Kasumi-1 (cell line): Measurements from ENCODE around the gene SNF8.
"Not testable (repeated sequence)": the region's sequence is repeated elsewhere in the genome, so short reads cannot be mapped to it uniquely, and the experiment has no call there.

ENCODE experiments used
- DNase-seq, 2 experiments: peaks; one replicate each; lab custom pipeline; 2025; lab: John Stamatoyannopoulos, UW

The SNF8 gene, protein sequence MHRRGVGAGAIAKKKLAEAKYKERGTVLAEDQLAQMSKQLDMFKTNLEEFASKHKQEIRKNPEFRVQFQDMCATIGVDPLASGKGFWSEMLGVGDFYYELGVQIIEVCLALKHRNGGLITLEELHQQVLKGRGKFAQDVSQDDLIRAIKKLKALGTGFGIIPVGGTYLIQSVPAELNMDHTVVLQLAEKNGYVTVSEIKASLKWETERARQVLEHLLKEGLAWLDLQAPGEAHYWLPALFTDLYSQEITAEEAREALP

DNA sequence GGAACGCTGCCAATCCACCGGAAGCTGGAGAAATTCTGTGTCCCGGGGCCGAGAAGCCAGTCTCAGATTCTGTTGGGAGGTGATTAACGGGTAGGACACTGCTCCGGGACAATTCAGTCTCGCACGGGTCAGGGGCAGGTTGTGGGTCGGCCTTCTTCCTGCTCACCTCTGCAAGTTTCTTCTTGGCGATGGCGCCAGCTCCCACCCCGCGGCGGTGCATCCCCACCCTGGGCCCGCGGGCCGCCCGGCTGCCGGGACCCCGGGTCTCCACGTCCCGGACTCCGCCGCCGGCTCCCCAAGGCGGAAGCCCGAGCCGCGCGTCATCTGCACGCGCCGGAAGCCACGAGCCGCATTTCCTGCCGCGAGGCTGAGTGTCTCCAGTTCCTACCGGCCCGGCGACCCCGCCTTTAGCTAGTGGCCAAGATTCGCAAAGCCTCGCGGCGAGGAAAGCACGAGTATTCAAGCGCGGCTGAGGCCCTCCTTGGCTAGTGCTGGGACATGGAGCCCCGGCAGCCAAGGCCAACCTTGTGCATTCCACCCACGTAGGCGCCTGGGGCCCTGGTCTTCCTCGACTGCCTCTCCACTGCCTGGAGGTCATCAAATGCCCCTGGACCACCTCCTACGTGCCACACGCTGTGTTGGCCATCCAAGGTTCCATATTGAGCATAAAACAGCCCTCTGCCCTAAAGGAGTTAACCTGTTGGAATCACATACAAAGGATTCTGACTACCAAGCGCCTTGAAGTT, at the start of gene SNF8:
Gene SNF8 (minus strand): TSS at position 328 of the 746 bp plus-strand sequence. CDS start 108 bp downstream, at position 220.
- DNase-seq, result peak; percentile 91 to 94

DNA sequence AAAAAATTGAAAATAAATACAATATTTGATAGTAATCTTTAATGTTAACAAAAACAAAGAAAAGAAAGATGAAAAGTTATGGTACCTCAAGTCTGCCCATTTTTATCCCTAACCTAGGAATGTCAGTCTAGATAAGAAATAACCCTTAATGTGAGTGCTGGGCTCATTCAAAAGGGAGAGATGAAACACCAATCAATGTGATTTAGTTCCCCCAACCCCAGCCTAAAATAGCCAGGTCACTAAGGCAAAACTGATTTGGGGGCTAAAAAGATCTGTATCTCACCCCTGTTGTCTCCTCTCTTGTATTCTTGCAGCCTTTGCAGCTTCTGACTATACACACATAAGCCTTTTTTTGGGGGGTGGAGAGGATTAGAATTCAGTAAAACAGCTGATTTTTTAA, 49.3 kb upstream of the SNF8 start:
- no peak for DNase-seq

DNA sequence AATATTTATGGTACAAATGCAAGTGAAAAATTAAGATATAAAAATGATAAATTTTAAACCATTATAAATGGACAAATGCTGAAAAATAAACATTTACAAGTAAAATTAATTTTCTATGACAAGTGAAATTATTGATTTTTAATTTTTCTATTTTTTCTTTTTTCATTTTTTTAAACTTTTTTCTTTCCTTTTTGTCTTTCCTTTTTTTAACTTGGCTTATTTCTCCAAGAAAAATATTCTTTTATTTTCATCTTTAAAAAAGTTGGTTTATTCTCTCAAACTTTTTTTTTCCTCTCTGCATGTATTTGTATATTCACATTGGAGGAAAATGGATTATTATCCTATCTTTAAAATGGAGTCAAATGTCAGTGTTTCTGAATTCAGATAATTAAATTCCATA, 48.7 kb upstream of the SNF8 start:
- DNase-seq, result no peak

DNA sequence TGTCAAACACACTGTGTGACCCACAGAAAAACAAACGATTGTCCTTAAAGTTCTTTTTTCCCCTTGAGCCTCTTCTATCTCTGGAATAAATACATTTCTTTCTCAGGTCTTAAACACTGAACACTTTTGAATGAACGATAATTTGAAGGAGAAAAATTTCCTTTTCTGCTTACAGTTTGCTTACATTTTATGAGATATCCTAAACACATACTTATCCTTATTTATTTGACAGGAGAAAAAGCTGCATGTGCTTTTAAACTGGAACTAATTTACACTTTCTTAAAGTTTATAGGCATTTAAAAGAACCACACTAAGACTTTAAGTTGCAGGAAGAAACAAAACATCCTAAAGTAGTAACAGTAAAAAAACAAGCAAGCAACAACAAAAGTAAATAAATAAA, 47.8 kb upstream of the SNF8 start:
- no peak for DNase-seq

DNA sequence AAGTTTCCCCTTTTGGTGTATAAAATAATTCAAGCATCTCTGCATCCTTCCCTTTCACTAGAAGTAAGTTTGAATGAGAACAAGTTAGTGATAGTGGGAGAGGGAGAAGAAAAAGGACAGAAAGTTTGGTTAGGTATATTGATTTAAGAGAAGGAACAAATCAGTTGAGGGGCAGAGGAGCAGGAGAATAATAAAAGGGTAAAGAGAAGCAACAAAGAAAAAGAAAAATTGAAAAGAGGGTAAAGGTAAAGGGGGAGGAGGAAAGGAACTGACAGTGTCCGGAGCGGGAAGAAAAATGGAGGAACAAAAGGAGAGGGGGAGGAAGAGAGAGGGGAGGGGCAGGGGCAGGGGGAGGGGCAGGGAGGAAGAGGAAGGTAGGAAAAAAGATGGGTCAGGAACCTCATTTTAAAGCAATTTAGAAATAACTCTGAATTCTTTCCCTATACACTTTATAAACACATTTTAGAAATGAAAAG, 46.3 kb upstream of the SNF8 start:
- DNase-seq, result no peak

DNA sequence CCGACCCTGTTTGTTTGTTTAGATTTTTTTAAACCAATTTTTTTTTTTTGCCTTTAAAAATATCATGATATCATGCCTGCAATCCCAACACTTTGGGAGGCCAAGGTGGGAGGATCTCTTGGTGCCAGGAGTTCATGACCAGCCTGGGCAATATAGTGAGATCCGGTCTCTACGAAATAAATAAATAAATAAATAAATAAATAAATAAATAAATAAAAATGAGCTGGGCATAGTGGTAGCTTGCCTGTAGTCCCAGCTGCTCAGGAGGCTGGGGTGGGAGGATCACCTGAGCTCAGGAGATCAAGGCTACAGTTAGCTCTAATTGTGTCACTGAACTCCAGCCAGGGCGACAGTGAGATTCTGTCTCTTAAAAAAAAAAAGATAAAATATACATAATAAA, 44.5 kb upstream of the SNF8 start:
- no peak for DNase-seq

DNA sequence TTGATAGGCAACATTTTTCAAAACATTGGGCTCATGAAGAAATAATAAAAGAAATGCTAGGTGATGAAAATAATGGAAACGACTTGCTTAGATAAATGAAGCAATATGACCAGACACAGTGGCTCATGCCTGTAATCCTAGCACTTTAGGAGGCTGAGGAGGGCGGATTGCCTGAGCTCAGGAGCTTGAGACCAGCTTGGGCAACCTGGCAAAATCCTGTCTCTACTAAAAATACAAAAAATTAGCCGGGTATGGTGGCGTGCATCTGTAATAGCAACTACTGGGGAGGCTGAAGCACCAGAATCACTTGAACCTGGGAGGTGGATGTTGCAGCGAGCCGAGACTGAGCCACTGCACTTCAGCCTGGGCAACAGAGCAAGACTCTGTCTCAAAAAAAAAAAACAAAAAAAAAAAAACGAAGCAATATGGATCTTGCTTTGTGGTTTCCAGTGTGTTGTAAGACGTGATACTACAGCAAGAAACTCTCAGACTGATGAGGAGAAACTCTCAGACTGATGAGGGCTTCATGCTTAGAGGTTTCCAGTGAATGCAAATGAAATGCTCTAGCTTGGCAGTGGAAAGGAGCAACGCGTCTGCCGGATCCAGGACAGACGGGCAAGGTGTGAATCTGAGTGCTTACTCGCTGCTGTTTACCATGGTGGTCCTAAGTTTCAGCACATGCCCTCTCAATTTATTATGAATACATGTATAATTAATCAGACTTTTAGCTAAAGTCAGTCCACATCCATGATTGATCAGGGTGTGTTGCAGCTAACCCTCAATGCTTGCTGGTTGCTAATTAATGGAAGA, 41.0 kb upstream of the SNF8 start:
- no peak for DNase-seq

DNA sequence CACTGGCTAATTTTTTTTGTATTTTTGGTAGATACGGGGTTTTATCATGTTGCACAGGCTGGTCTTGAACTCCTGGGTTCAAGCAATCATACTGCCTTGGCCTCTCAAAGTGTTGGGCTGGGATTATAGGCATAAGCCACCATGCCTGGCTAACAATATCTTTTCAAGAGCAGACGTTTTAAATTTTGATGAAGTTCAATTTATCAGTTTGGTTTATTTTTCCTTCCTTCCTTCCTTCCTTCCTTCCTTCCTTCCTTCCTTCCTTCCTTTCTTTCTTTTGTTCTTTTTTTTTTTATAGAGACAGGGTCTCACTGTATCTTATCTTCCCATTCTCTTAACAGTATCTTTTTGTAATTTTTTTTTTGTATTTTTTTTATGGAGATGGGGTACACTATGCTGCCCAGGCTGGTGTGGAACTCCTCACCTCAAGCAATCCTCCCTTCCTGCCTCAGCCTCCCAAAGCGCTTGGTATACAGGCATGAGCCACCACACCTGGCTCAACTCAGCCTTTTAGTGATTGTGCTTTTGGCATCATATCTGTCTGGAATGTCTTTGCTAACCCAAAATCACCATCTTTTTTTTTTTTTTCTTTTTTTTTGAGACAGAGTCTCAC, 37.4 kb upstream of the SNF8 start:
- DNase-seq, result no peak

DNA sequence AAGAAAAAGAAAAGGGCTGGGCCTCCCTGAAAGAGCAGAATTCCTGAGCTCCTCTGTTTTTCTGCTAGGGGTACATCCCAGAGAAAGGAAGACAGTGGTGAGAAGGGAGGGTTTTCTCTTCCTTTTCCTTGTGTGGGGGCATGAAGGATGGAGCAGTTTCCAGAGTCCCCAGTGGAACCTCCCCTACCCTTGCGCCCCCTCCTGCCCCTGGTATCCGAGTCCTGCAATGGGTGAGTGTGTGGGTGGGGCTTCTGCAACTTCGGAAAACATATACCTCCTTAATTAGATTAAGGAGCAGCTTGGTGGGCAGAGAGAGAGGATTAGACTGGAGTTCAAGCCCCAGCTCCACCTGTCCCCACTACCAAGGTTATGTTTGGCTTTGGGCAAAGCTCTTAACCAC, 29.2 kb upstream of the SNF8 start:
- no peak for DNase-seq

DNA sequence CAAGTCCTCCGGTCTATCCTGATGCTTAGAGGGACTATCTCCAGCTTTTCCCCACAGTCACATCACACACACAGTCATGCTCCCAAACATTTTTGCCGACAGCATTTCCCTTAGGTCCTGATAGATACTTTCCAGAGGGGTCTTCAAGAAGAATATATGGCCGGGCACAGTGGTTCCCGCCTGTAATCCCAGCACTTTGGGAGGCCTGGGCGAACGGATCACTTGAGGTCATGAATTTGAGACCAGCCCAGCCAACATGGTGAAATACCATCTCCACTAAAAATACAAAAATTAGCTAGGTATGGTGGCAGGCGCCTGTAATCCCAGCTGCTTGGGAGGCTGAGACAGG, 28.1 kb upstream of the SNF8 start:
- DNase-seq, result no peak

DNA sequence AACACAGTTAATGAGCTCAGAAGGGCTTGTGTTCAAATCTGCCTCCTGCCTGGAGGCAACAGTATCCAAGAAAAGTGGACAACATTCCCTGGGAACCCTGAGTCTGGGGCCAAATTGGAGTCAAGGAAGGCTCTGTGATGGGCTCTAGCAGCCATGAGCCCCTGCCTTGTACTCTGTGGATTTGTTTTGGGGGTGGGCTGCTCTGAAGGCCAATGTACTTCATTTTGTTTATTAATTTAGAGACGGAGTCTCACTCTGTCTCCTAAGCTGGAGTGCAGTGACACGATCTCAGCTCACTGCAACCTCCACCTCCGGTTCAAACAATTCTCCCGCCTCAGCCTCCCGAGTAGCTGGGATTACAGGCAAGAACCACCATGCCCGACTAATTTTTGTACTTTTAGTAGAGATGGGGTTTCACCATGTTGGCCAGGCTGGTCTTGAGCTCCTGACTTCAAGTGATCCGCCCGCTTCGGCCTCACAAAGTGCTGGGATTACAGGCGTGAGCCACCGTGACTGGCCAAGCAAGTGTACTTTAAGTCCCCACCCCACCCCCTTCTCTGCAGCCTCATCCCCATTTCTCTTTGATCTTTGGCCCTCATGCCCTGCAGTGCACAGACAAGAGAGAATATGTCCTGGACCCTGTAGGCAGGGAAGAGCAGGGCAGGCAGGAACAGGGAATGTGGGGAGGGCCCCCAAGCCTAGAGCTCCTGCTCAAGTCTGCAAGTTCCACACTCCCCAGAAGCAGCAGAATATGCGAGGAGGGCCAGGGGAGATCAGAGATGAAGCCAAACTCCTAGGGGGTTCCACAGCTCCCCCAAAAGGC, 26.4 kb upstream of the SNF8 start:
- DNase-seq, result no peak

DNA sequence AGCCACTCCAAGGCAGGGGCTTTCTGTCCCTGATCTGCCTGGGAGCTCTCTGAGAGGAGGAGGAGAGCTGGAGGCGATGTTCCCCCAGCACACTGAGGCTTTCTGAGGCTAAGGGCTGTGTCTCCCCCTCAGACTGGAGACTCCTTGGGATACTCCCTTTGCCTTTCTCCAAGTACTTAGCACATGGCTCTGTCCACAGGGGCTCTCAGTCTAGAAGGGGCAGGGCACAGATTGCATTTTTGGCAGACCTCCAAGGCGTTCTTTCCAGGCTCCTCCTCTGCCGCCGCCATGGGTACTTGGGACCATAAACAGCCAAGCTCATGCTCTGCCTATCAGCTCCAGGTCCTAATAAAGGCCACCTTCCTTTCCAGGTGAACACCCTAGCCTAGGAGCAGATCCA, 25.6 kb upstream of the SNF8 start:
- no peak for DNase-seq

DNA sequence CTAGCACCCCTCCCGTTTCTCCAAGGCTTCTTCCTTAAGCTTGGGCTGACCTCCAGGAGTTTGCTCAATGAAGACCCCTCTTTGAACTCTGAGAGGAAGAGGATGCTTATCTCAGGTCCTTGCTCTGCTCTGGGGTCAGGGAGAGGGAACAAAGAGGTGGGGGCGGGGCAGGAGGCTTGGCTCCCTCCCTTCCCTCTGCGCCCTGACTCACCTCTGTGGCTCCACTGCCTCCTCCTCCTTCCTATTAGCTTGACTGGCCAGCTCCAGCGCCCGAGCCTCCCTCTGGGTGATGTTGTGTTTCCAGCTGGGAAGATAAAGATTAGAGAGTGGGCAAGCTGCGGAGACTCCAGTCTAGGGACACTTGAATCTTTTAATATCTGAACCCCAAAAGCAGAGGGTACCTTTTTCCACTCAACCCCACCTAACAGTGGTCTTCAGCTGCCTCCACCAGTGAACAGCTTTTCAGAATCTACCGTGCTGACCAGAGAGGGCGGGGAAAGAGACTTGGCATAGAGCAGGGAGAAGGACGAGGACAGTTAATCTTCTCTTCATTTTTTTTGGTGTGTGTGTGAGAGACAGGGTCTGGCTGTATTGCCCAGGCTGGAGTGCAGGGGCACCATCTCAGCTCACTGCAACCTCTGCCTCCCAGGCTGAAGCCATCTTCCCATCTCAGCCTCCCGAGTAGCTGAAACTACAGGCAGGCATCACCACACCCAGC, 17.0 kb upstream of the SNF8 start:
- DNase-seq, result no peak

DNA sequence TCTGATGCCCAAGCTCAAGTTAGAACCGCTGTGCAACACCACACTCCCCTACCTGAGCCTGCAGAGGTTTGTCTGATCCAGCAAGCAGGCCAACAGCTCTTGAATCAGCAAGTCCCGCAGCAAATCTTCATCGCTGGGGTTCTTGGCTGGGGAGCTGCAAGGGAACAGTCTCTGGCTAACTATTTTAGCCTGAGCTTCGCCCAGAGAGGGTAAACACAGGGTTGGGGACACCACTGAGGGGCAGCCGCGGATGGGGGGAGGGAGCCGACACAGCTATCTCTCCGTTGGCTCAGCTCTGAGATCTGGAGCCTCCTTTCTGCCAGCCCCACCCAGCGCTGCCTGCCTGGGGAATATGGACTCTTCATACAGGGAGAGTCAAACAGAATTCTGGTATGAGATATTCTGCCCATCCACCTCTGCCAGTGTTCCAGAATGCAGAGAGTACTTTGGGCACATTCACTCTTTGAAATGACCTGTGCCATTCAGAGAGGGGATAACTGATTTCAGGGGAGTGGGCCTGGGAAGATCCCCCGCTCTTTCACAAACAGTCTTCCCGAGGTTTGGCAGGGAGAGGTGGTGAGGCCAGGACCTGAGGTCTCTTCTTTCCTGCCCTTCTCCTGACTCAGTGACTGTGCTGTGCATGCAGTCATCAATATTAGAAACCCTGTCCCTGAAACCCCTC, 16.3 kb upstream of the SNF8 start:
- no peak for DNase-seq

DNA sequence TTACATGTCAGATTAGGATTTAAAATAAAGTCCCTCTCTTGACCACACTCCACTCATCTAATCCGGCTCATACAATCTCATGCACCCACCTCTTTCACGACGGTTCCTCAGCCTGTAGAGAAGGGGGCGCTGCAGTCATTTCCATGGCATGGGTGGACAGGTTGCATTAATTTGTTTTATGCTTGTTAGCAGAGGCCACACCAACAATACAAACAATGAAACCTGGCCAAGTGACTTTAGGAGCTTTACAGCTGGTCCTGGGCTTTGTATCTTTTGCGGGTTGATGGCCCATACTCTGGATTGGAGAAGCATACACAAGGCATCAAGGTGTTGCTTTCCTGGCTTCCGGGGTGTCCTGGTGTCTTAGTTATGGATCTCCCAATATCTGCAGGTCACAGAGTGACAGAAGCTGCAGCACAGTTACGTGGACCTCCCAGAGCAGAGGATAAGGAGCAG, 9.7 kb upstream of the SNF8 start:
- no peak for DNase-seq

DNA sequence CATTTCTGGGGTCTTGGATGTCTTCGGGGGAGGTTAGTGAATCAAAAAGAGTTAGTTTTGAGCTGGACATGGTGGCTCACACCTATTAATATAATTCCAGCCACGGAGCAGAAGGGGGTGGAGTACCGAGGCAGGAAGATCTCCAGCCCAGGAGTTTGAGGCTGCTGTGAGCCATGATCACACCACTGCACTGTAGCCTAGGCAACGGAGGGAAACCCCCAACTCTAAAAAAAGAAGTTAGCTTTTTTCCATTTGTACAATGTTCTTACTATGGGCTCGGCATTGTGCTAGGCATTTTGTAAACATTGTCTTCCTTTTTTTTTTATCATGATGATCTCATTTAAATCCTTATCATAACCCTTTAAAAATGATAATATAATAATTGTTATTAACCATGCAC, 8.3 kb upstream of the SNF8 start:
- DNase-seq, result no peak

DNA sequence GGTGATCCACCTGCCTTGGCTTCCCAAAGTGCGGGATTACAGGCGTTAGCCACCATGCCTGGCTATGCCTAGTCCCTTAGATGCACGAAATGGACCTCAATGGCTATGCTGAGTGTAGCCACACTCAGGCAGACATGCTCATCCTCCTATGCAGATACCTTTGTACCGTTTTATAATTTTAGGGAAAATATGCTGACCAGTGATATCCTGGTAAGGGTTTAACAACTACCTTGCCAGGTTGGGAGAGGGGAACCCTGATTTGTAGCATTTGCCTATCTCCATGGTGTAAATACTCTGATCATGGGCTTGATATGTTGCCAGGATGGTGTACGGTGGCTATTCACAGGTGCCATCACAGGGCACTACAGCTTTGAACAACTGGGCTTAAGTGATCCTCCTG, 6.9 kb upstream of the SNF8 start:
- DNase-seq, result no peak

DNA sequence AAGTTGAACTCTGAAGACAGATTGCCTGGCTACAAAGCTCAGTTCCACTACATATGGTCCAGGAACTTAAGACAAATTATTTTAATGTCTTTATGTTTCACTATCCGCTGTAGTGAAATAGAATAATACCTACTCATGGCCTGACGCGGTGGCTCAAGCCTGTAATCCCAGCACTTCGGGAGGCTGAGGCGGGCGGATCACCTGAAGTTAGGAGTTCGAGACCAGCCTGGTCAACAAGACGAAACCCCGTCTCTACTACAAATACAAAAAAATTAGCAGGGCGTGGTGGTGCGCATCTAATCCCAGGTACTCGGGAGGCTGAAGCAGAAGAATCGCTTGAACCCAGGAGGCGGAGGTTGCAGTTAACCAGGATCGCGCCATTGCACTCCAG, 614 bp upstream of the SNF8 start:
- DNase-seq, result not testable (repeated sequence)

DNA sequence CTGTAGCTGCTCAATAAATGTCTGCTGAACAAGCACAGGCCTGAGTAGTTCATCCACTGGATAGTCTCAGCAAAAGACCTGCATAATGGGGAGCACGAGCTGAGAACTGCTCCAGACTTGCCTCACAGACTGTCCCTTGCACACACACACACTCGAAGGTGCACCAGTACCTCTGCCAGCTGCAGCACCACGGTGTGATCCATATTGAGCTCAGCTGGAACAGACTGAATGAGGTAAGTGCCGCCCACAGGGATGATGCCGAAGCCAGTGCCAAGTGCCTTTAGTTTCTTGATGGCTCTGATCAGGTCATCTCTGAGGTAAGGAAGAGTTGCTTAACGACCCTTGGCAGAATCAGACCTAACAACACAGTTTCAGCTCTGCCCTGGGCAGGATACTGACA, 11.6 kb downstream of the SNF8 start:
- no peak for DNase-seq

DNA sequence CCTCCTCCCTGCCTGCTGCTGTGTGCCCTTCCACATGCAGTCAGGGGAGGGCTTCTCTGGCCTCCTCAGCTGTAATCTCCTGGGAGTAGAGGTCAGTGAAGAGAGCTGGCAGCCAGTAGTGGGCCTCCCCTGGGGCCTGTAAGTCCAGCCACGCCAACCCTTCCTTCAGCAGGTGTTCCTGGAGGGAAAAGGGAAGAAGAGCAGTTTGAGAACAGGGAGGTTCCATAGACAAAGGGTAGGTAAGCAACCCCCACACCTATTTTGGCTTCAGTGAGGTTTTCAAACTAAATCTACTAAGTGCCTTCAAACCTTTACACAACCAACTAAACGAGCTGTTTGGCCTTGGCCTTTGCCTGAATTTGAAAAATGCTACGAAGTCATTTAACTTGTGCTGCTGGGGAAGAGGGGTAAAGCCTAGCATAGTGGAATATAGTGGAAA, 14.2 kb downstream of the SNF8 start:
- no peak for DNase-seq
